Stimulated activated CD8-positive, alpha-beta memory T cell treated with anti-CD3 and anti-CD28 coated beads, Interleukin-2, amount 100 ng/mL, for 48 hours (primary cell): ENCODE measurements around the gene AK8.
"Not testable (repeated sequence)": the region's sequence is repeated elsewhere in the genome, so short reads cannot be mapped to it uniquely, and the experiment has no call there.

Experiments used
- DNase-seq, 2 donors: peaks; one replicate each; pipeline ENCODE4 v3.0.0-alpha.2; 2020; ENCODE audit warnings: low read depth in 2 of 2

Gene AK8

DNA sequence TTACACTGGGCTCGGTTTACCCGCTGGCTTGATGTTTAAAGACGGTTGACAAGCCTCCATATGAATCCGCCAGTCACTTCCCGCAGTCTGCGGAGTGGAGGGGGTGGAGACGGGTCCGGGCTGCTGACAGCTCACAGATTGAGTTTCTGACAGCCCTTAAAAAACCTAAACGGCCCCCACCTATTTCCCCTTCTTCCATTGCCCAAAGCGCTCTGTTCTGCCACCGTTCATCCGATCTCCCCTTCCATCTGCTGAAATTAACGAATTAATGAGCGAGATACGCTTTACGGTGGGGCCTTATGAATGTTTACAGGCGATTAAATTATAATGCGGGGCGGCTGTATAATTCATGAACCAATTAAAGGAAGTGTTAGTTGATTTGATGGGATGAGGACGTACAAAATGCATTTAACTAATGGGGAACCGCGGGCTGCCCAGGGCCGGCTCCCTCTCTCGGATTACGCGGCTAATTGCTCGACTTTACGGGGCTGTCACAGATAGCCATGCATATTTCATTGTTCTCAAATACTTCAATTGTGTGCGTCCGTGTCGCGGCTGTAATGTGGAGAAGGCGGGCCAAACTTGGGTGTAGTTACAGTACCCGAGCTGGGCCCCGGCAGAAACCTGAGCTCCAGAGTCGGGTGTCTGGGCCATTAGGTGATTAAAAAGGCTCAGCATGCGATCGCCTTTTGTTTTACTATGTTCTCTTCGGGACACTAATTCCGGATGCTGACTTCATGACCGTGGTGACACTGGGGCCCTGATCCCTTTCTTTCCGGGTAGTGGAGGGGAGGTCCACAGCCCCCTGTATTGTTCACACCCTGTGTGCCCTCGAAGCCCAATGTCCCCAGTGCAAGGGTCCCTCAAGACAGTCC, 133.0 kb downstream of the AK8 start:
- no peak for DNase-seq

DNA sequence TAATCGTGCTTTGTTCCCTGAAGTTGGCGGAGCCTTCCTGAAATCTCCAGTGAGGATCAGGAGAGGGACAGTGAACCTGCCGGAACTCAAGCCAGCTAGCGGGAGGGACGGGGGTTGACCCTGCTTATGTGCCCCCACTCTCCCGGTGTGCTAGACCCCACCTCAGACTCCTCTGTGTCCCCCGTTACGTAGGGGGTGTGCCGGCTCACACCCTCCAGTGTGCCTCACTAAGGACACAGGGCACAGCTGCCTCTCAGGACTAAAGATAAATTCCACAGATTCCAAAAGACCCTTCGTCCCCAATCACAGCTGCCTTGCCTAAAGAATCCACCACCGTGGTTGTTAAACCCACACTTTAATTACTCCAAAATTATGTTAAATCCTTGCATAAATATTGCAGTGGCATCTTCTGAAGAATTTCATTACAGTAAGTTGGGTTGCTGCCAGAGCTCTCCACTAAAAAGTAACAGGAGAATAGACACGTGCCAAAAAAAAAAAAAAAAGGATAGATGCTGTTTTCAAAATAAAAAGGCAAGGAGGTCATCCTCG, 134.1 kb downstream of the AK8 start:
- no peak for DNase-seq

DNA sequence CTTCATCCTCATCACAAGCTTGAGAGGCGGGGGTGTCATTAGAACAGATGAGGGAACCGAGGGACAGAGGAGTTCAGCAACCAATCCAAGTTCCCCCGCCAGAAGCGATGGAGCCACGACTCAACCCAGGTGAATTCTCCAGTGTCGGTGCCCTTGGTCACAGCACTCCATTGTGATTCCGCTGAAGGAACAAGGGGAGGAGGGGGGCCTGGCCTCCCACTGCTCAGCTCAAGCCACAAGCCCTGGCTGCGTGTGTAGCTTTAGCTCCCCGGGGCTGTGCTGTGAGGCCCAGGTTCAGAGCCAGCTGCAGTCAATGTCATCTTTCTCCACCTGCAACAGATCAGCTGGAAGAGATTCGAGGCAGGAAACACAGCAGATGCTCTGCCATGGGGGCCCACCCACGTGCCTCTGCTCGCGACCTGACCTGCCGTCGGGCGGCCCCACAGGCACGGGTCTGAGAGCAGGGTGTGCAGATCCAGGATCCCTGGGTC, 135.2 kb downstream of the AK8 start:
- DNase-seq: no peak

DNA sequence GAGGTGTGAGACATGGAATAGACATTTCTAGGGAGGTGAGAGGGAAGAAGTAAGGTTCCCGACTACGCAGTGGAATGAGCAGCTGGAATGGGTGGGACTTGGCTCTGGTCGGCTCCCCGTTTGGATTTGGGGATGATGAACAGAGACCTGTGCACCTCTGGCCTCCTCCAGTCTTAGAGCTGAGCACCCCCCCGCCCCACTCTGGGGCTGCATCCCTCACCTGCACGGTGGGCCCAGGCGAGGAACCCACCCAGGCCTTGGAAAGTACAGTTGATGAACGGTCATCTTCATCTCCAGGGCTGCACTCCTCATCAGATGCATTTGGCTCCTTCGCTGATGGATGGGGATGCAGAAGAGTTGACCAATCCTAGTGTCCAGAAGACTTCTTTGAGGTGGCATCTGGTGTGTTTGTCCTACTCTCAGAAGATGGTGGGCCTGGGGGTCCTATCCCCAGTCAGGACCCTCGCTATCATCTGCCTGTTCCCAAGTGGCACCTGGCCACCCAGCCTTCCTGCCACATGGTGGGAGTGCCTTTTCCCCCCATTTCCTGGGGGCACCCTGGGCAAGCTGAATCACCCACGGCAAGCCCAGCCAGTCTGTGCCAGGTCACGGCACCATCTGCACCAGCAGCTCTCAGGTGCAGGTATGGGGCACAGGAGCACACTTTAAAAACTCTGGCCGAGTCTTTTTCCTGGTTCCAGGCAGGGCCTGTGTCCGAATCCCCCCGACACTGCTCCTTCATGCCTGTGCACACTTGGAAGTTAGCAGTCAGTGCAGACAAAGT, 137.4 kb downstream of the AK8 start:
- no peak for DNase-seq

DNA sequence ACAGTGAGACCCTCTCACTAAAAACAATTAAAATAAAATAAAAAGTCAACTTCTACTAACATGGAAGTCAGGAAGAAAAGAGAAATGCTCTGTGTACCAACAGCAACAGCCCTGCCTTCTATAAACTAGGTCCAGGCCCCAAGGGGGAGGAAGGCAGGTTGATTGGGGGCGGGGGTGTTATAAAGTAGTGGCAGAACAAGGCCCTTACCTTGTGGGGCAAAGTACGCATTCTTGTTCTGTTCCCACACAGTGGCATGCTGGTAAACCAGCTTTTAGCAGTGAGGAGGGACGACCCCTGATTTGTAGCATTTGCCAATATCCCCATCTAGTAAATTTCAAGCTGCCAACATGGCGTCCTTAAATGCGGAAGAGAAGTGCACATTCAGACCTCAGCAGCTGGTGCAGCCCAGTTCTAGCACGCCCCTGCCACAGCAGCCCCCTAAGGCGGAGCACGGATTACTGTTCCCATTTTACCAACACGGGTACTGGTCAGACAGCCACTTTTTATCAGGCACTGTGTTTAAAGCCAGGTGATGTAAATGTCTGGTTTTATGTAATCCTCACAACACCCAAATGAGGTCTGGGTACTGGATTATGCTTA, 138.3 kb downstream of the AK8 start:
- DNase-seq: no peak

DNA sequence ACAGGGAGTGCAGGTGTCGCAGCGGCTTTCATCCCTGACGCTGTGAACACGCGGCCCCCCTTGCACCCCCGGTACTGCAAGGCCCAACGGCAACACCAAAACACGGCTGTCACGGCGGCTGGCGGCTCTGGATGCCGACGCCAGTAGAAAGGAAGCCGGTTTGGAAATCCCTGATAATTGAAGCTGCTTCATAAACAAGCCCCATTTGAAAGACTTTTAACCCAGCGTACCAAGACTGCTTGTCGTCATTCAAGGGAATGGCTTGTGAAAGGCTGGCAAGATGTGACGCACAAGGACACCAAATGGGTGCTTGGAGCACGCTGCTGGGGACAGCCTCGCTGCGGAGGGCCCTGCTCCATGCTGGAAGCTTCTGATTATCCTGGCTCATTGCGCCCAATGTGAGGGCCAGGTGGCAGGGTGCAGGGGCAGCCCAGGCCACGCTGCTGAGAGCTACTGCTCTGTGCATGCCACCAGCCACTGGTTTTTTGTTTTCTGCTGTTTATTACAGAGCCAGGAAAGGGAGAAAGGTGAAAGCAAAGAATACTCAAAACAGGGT, 144.7 kb downstream of the AK8 start:
- no peak for DNase-seq

DNA sequence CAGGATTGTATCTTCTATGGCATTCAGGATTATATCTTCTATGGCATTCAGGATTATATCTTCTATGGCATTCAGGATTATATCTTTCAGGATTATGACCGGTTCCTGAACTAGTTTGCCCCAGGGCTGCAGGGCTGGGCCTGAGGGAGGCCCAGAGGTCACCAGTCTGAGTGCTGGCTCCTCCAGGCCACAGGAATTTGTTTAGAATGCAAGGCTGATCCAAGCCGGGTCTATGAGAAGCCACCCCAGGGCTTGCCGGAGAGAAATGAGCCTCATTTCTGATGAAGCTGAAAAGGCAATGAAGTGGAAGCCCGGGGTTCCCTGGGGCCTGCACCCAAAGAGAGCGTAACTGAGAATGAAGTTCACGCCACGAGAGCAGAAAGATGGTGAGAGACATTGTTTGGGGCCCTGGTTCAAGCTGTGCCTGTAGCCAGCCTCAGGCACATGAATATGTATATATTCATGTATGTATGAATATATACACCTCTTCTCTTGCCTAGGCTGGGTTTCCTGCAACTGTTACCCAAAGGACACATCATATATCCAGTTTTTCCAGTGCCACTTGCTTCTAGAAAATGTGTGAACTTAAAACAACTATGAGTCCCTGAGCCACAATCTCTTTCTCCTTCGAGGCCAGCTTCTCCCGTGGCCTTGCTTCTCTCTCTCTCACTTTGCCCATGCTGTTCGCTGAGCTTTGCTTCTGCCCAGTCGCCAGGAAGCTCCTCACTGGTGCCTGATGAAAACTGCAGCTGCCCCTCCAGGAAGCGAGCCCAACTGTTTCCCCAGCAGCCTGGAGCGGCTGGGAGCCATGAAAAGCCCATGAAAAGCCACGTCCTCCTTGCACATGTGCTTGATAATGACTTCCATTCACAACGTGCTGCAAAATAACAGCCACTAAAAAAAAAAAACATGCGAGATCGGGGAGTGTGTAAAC, 145.5 kb downstream of the AK8 start:
- no peak for DNase-seq

DNA sequence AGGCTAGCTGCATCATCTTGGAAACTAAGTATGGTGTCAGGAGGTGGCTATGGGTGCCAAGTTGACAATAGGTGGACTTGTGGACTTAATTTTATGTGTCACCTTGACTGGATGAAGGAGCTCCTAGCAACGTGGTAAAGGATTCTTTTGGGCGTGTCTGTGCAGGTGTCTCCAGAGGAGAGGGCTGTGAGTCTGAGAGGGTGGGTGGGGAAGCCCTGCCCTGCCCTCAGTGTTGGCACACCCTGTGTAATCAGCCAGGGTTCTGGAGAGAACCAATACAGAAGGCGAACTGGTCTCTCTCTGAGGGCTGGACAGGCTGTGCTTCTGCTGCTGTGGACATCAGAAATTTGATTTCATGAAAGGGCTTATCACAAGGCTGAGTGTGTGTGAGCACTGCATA, 146.9 kb downstream of the AK8 start:
- DNase-seq: no peak

DNA sequence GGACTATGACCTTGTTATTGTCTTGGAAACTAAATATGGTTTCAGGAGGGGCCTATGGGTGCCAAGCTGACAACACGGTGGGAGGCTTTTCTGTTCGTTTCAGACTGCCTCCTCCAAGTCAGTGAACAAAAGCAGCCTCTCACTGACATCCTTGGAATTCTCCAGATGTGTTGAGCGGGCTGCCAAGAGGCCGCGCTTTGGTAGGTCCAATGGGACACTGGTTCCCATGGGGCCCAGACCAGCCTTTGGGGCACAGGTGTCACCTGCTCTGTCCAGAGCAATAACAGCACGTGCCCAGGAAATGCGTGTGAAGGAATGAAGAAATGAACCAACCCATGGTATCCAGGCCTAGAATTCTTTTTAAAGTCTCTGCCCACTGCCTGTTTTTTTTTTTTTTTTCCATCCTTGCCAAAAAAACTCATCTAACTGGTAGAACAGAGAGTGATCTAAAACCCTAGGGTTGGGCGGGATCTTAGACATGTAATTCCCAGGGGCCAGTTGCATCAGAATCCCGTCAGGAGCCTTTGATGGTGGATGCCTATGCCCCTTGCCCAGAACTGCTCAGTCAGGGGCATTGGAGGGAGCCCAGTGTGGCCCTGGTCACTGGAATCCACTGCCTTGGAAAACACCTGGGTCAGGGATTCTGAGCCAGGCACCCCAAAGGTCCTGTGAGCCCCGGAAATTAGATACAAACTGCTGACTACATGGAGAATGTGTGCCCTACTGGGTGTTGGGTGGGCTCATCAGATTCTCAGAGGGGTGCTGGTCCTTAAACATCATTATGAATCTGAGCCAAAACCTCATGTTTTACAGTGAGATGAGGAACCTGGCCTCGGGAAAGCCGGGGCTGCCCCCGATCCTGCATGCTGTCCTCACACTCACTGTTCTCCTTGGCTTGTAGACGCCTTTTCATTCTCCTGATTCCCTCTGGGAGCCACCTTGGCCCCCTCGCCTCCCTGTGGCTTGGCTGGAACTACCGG, 147.7 kb downstream of the AK8 start:
- DNase-seq: no peak

DNA sequence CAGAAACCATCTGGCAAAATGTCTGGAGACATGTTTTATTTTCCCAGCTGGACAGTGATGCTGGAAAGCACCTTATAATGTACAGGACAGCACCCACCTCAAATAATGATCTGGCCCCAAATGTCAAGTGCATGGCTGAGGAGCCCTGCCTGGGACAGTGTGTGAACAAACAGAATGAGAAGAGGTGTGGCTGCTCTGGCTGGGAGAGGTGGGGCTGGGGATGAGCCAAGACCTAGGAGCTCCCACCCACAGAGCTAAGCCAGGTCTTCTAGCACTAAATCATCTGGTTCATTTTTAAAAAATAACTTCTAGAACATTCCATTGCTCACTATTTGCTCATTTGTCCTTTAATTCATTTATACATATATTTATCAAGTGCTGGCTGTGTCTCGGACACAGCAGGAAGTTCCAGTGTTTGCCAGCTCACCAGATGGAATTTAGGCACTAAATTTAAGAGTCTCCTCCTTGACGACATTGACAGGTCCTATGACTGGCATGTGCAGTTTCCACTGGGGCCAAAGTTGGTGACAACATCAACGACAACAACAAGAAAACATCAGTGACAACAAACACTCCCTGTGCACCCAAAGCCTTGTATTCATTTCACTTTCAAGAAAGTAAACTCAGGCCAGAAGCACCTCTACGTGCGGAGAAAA, 148.7 kb downstream of the AK8 start:
- DNase-seq: no peak

DNA sequence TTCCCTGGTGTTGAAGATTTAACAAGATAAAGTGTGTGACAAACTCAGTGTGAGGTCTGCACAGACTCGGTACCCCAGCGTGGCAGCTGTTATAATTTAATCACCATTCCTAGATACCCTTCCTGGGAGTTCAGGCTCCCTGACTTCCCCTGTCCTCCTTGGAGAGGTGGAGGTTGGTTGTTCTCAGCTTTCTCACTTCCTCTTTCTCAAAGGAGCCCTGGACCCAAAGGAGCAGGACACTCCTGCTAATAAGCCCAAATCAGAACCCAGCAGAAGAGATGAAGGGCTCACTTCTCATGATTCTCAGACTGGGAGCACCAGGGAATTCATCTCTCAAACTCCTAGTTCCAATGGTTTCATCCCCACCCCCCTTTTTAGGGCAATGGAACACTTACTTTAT, 149.6 kb downstream of the AK8 start:
- no peak for DNase-seq

DNA sequence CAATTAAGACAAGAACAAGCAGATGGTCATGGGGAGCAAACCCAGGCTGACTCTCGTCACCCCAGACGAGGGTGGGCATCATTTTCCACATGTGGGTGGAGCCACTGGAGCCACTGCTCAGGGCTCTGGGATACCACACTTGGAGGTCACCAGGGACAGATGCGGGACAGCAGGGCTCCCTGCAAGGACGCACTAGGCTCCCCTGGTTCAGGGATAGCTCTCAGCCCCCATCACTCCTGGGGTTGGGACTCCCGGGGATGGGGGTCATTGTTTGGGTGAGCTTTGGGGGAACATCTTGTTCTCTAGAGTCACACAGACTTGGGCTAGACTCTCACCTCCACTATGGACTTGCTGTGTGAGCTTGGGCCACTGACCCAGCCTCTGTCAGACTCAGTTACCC, 150.0 kb downstream of the AK8 start:
- DNase-seq: no peak

DNA sequence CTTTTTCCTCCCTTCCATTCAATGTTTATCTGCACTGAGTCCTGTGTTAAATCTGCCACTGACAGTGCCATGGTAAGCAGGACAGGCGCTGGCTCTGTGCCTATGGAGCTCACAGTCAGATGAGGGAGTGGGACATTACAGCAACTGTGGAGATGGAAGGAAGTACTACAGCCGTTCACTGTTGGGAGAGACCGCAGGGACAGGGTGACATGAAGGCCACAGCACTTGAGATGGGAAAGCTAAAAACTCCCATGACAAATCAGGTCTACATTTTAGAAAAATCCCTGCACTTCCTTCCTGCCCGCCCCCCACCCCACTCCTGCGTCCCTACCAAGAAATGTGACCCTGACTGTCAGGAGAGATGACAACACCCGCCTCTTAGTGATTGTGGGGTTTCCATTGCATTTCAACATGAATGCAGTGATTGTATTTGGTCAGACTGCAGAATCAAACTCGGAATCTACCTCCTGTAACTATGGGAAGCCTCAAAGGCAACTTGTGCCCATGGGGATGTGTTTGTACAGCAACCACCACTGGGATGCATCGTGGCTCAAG, 151.4 kb downstream of the AK8 start:
- no peak for DNase-seq

DNA sequence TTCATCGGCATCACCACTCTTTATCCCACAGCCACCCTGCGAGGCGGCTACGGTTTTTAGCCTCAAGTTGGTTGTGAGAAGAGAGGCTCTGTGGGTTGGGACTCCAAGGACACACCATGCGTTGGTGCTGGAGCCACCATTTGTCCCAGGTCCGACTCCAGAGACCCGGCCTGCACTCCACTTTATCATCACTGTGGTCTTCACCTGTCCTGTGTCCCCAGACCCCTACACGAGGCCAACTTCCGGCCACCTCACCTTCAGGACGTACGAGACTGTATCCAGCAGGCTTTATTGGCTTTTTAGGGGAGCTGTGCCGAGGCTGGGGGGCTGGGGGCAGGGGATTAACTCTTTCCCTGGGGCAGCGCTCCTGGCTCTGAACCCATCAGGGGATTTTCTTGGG, 152.8 kb downstream of the AK8 start:
- no peak for DNase-seq

DNA sequence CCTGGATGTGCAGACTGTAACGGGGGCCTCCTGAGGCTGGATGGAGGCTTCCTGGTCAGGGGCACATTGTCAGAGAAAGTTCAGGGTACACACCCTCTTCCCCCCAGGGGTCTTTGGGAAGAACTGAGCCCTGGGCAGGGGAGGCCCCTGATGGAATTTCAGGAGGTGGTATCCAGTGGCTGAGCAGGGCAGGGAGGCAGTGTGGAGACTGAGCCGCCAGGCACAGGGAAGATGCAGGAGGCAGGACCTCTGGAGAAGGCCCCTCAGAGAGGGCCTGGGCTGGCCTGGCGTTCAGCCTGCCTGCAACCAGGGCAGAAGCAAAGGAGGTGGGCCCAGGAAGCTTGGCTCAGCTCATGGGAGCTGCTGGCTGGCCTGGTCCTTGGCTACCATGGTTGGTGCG, 154.3 kb downstream of the AK8 start:
- DNase-seq: no peak

DNA sequence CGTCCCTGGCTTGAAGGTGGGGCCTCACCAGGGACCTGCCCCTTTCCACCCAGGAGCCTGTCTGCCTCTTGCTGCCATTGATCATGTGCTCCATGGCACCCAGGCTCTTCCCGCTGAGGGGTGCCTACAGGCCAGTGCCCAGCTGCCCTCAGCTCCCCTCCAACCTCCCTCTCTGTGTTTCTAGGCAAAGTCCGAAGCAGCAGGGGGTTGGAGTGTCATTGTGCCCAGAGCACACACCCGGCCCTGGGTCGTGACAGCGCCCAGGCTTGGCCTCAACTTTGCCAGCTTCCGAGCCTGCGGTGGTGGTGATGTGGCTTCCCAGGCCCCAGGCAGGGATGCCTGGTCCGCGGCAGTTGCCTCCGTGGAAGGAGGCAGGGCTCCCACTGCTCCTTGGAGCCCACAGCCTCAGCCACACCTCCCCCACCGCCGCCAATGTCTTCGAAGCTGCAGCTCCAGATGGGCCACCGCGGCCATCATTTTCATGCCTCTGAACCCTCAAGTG, 155.5 kb downstream of the AK8 start:
- no peak for DNase-seq

DNA sequence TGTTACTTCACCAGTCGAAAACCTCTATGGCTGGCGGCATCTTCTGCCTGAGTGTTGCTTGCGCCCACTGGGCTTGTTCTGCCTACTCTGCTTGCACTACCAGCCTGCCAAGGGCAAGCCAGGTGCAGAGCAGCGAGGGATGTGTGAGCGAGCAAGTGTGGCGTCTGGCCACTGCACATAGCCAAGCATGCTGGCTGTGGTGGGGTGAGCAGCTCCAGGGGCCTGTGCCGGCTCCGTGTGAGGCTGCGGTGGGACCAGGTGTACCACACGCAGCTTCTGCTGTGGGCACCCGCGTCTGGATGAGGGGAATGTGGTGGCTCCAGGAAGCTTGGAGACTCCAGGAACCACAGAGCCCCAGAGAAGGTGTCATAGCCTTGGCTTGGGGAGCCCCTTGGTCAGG, 156.4 kb downstream of the AK8 start:
- no peak for DNase-seq

DNA sequence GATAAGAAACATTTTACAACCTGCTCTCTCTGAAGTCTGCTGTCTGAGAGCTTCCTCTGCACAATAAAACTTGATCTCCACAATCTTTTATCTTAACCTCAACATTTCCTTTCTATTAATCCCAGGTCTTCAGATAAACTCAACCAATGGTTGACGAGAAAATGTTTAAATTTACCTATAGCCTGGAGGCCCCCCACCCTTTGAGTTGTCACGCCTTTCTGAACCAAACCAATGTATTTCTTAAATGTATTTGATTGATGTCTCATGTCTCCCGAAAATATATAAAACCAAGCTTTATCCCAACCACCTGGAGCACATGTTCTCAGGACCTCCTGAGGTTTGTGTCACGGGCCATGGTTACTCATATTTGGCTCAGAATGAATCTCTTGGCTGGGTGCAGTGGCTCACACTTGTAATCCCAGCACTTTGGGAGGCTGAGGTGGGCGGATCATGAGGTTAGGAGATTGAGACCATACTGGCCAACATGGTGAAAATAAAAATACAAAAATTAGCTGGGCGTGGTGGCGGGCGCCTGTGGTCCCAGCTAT, 159.6 kb downstream of the AK8 start:
- not testable (repeated sequence) for DNase-seq
